ENCODE results near the gene SETBP1. TPM values are rescaled to one million over a fixed set of nuclear protein-coding genes. Genes with fewer than 3 reads are reported as not detected.

The SETBP1 gene
- total RNA-seq (10 to 100 TPM; 15.1 to 66.5 (median 29.2) TPM), polyA plus RNA-seq (1 to 10 TPM; 1.4 to 2.3 (median 2.0) TPM)
- long read RNA-seq, donor 1: 0 reads
- long read RNA-seq, donor 2, full-length matches to known transcripts: 1 of 1 reads
- long read RNA-seq, donor 2, partial matches to known transcripts: 0 of 1 reads
- long read RNA-seq, donor 2, other reads (novel, unspliced or antisense): 0 of 1 reads
- long read RNA-seq, donor 3: 0 reads
- long read RNA-seq, donor 4: 0 reads
- long read RNA-seq, donor 5: 0 reads
- long read RNA-seq, donor 6: 0 reads
- long read RNA-seq, donor 7: 0 reads
- long read RNA-seq, donor 8: 0 reads
- long read RNA-seq, donor 9: 0 reads
- long read RNA-seq, donor 10: 0 reads

GRCh38 chr18:44680273-44681075, at the start of gene SETBP1:
TSS of gene SETBP1 (plus strand) at chr18:44680888. CDS start at chr18:44701347, 20,459 bp downstream.
- intact Hi-C loops (cut with DNase I; ENCODE audit: low total_unique reads): no loop called here
- H3K9me3 ChIP-seq: no peaks in the 10 kb centered on the region
- no peaks in the 10 kb centered on the region for H3K36me3 ChIP-seq
- DNase-seq: peak; percentile 76 to 91
- TF ChIP-seq CTCF (IDR thresholded peaks at IDR 0.05): peak in 1 of 7 experiments; percentile 9
- TF ChIP-seq POLR2AphosphoS5 (IDR thresholded peaks at IDR 0.05): peak in 2 of 3 donors; percentile 2 to 22
- no peak for TF ChIP-seq POLR2A (IDR thresholded peaks at IDR 0.05)
- WGBS, 5 donors: 0 to 1% (median 1%) methylated on average over 20 to 64 of the region's 64 CpGs
- peak within 1 kb of the TSS; percentile 97 to 99 (median 98) for H3K27ac ChIP-seq
- H3K4me3 ChIP-seq: peak within 1 kb of the TSS; percentile 82 to 89 (median 85)
- peaks cover 23 to 76% (median 49%) of the 10 kb centered on the region in 4 donors for H3K4me1 ChIP-seq
- peaks cover 0 to 13% (median 0%) of the 10 kb centered on the region in 3 donors for H3K27me3 ChIP-seq

- H3K27ac ChIP-seq: no peak overlapping the region
- peaks cover 0 to 1% (median 0%) of the 10 kb centered on the region in 4 donors for H3K4me1 ChIP-seq
- intact Hi-C loops (cut with DNase I; ENCODE audit: low total_unique reads): no loop called here
- no peaks in the 10 kb centered on the region for H3K27me3 ChIP-seq
- H3K36me3 ChIP-seq: no peaks in the 10 kb centered on the region
- no peak for TF ChIP-seq POLR2A (IDR thresholded peaks at IDR 0.05)
- TF ChIP-seq POLR2AphosphoS5 (IDR thresholded peaks at IDR 0.05): no peak
- TF ChIP-seq CTCF (IDR thresholded peaks at IDR 0.05): no peak
- DNase-seq: no peak
- H3K9me3 ChIP-seq: no peaks in the 10 kb centered on the region
- H3K4me3 ChIP-seq: no peak overlapping the region
- WGBS, 5 donors: 89 to 94% (median 94%) methylated on average over 3 of the region's 3 CpGs
Observed at GRCh38 chr18:44632469-44633145, 48.1 kb upstream of the SETBP1 start.

GRCh38 chr18:44635546-44635945, 45.1 kb upstream of the SETBP1 start:
- TF ChIP-seq POLR2A (IDR thresholded peaks at IDR 0.05) (no peak), POLR2AphosphoS5 (IDR thresholded peaks at IDR 0.05) (no peak), CTCF (IDR thresholded peaks at IDR 0.05) (no peak), EP300 (IDR thresholded peaks at IDR 0.05) (no peak)
- Histone ChIP-seq H3K27me3 (no peaks in the 10 kb centered on the region), H3K27ac (no peak overlapping the region), H3K36me3 (no peaks in the 10 kb centered on the region), H3K4me1 (peaks cover 0 to 6% (median 0%) of the 10 kb centered on the region in 4 donors), H3K4me3 (no peak overlapping the region), H3K9me3 (no peaks in the 10 kb centered on the region)
- 85 to 93% (median 88%) methylated on average over 3 of the region's 3 CpGs for WGBS, 5 donors
- intact Hi-C loops (cut with DNase I; ENCODE audit: low total_unique reads): no loop called here
- DNase-seq: no peak

GRCh38 chr18:44636241-44636640, 44.4 kb upstream of the SETBP1 start:
- intact Hi-C loops (cut with DNase I; ENCODE audit: low total_unique reads): no loop called here
- H3K9me3 ChIP-seq: no peaks in the 10 kb centered on the region
- no peak for DNase-seq
- no peaks in the 10 kb centered on the region for H3K36me3 ChIP-seq
- no peak overlapping the region for H3K4me3 ChIP-seq
- H3K27me3 ChIP-seq: no peaks in the 10 kb centered on the region
- TF ChIP-seq EP300 (IDR thresholded peaks at IDR 0.05) (no peak), POLR2A (IDR thresholded peaks at IDR 0.05) (no peak), CTCF (IDR thresholded peaks at IDR 0.05) (no peak), POLR2AphosphoS5 (IDR thresholded peaks at IDR 0.05) (no peak)
- H3K27ac ChIP-seq: no peak overlapping the region
- H3K4me1 ChIP-seq: peaks cover 0 to 6% (median 0%) of the 10 kb centered on the region in 4 donors

All from stomach (tissue), 19 donors.